Measurements from ENCODE around the gene LRRC36.
"Not testable (repeated sequence)": the region's sequence is repeated elsewhere in the genome, so short reads cannot be mapped to it uniquely, and the experiment has no call there.

Gene LRRC36

GRCh38 chr16:67399749-67400704 is 73.4 kb downstream of the LRRC36 start:
- in situ Hi-C loops (cut with MboI; ENCODE audit: low sequenced_read_pairs): no loop called here

GRCh38 chr16:67400901-67401300 is 74.3 kb downstream of the LRRC36 start:
- in situ Hi-C loops (cut with MboI; ENCODE audit: low sequenced_read_pairs): no loop called here

- in situ Hi-C loops (cut with MboI; ENCODE audit: low sequenced_read_pairs): no loop called here
These were observed 77.5 kb downstream of the LRRC36 start for GRCh38 chr16:67403976-67404555.

- in situ Hi-C loops (cut with MboI; ENCODE audit: low sequenced_read_pairs): no loop called here
These were observed 78.2 kb downstream of the LRRC36 start for GRCh38 chr16:67404740-67405226.

GRCh38 chr16:67405336-67405735 is 78.7 kb downstream of the LRRC36 start:
- in situ Hi-C loops (cut with MboI; ENCODE audit: low sequenced_read_pairs): no loop called here

GRCh38 chr16:67406111-67406971 is 79.7 kb downstream of the LRRC36 start:
- in situ Hi-C loops (cut with MboI; ENCODE audit: low sequenced_read_pairs): no loop called here

GRCh38 chr16:67407176-67407787 is 80.7 kb downstream of the LRRC36 start:
- in situ Hi-C loops (cut with MboI; ENCODE audit: low sequenced_read_pairs): no loop called here

- in situ Hi-C loops (cut with MboI; ENCODE audit: low sequenced_read_pairs): no loop called here
These were observed 81.3 kb downstream of the LRRC36 start for GRCh38 chr16:67407788-67408452.

- in situ Hi-C loops (cut with MboI; ENCODE audit: low sequenced_read_pairs): no loop called here
These were observed 83.0 kb downstream of the LRRC36 start for GRCh38 chr16:67409631-67410030.

- in situ Hi-C loops (cut with MboI; ENCODE audit: low sequenced_read_pairs): no loop called here
These were observed 84.7 kb downstream of the LRRC36 start for GRCh38 chr16:67411339-67411738.

GRCh38 chr16:67412294-67412693 is 85.7 kb downstream of the LRRC36 start:
- in situ Hi-C loops (cut with MboI; ENCODE audit: low sequenced_read_pairs): no loop called here

- in situ Hi-C loops (cut with MboI; ENCODE audit: low sequenced_read_pairs): no loop called here
These were observed 87.6 kb downstream of the LRRC36 start for GRCh38 chr16:67413978-67414911.

- in situ Hi-C loops (cut with MboI; ENCODE audit: low sequenced_read_pairs): not testable (repeated sequence)
These were observed 88.8 kb downstream of the LRRC36 start for GRCh38 chr16:67415421-67415820.

- in situ Hi-C loops (cut with MboI; ENCODE audit: low sequenced_read_pairs): no loop called here
These were observed 89.5 kb downstream of the LRRC36 start, which contains the start of gene ZDHHC1 for GRCh38 chr16:67415872-67416793. TSS of gene ZDHHC1 (minus strand) at chr16:67416477. CDS start at chr16:67407775, 8,702 bp downstream.

- in situ Hi-C loops (cut with MboI; ENCODE audit: low sequenced_read_pairs): no loop called here
These were observed 90.9 kb downstream of the LRRC36 start for GRCh38 chr16:67417333-67418061.

- in situ Hi-C loops (cut with MboI; ENCODE audit: low sequenced_read_pairs): no loop called here
These were observed 92.9 kb downstream of the LRRC36 start for GRCh38 chr16:67419502-67419901.

GRCh38 chr16:67419931-67420330 is 93.3 kb downstream of the LRRC36 start:
- in situ Hi-C loops (cut with MboI; ENCODE audit: low sequenced_read_pairs): no loop called here

Measured in HL-60/S4 treated with phorbol 12-myristate 13-acetate at 8.2 ng/mL for 4 days and 3 days (cell line).